K562 (cell line): ENCODE measurements around the gene NFKBIA. TPM values are rescaled to one million over a fixed set of nuclear protein-coding genes. Genes with fewer than 3 reads are reported as not detected.
"Not testable (repeated sequence)": the region's sequence is repeated elsewhere in the genome, so short reads cannot be mapped to it uniquely, and the experiment has no call there.

ENCODE experiments used
- ATAC-seq: fragments of 200-7000 bp; cut with Tn5 transposase; 3 replicates; pipeline ENCODE4 v1.9.1; 2020; ENCODE audit warnings: moderate library complexity
- BruUV-seq: library from RNA; stranded (reverse); fragments of 400-500 nt; replicated peaks from 2 replicates; lab custom pipeline; 2021; lab: Mats Ljungman, UMichigan
- CTCF ChIA-PET: fragments of 300-600 bp; formaldehyde crosslinking; extraction: SDS; loops from one replicate; lab custom pipeline; 2021; ENCODE audit warnings: low intra/inter-chr PET ratio; lab: Yijun Ruan, JAX
- POLR2A ChIA-PET: fragments of 300-600, 350-650 bp; sonication (Branson Sonifier 250); formaldehyde crosslinking; extraction: SDS; loops from one replicate; lab custom pipeline; 2021; ENCODE audit warnings: antibody characterized with exemption, inconsistent platforms; lab: Yijun Ruan, JAX
- DNase-seq, 4 experiments: peaks; one replicate each; pipeline versions ENCODE4 v3.0.0 to v3.0.0-alpha.2; 2011 to 2018; ENCODE audit warnings: low spot score in 3 of 4, mixed read lengths in 3 of 4; ENCODE audit errors: extremely low read depth in 1 of 4
- FAIRE-seq: peaks from 2 replicates; lab custom pipeline; 2011; peaks lifted over from hg19 to GRCh38; lab: Jason Lieb, UNC
- H2AFZ ChIP-seq: 2 replicates; pipeline ENCODE4 v1.6.0; 2011; ENCODE audit warnings: low read depth, low read length, control low read depth, inconsistent platforms
- H3K27ac ChIP-seq: fragments of 200-600 bp; 3 replicates; pipeline ENCODE4 v1.8.0; 2011; ENCODE audit warnings: low read depth, mild to moderate bottlenecking, control low read depth, inconsistent platforms, low read length, moderate library complexity, mixed read lengths; ENCODE audit errors: extremely low read depth
- H3K27me3 ChIP-seq, 2 experiments: fragments of 300-600 bp in 1 of 2; 2 replicates in 1 of 2; 3 replicates in 1 of 2; pipeline versions ENCODE4 v1.6.0 to v1.8.0; 2011; ENCODE audit warnings: inconsistent platforms in 2 of 2, low read length in 2 of 2, mild to moderate bottlenecking in 1 of 2, mixed read lengths in 1 of 2, moderate library complexity in 1 of 2; ENCODE audit not compliant: control insufficient read depth in 2 of 2, insufficient read depth in 2 of 2
- H3K36me3 ChIP-seq: fragments of 300-600 bp; 3 replicates; pipeline ENCODE4 v1.8.0; 2011; ENCODE audit warnings: mild to moderate bottlenecking, low read length, inconsistent platforms; ENCODE audit not compliant: control insufficient read depth, insufficient read depth
- H3K4me1 ChIP-seq, 2 experiments: fragments of 200-600 bp in 1 of 2; replicated peaks in 1 of 2; 2 replicates in 1 of 2; 3 replicates in 1 of 2; pipeline versions ENCODE4 v1.5.1 to v1.8.0; 2011; ENCODE audit warnings: inconsistent platforms in 2 of 2, low read length in 2 of 2, mild to moderate bottlenecking in 1 of 2, mixed read lengths in 1 of 2, moderate library complexity in 1 of 2; ENCODE audit not compliant: control insufficient read depth in 2 of 2, insufficient read depth in 2 of 2
- H3K4me2 ChIP-seq: 2 replicates; pipeline ENCODE4 v1.6.1; 2011; ENCODE audit warnings: low read length, control low read depth, inconsistent platforms, mixed read lengths; ENCODE audit not compliant: insufficient read depth
- H3K4me3 ChIP-seq: fragments of 200-600 bp; sonication (generic), shearing (Covaris generic); 2 replicates; pipeline ENCODE4 v1.5.1; 2016; ENCODE audit warnings: control low read depth, inconsistent platforms
- H3K79me2 ChIP-seq: fragments of 200-600 bp; 3 replicates; pipeline ENCODE4 v1.8.0; 2011; ENCODE audit warnings: low read length, inconsistent platforms; ENCODE audit not compliant: control insufficient read depth, insufficient read depth
- H3K9ac ChIP-seq, 2 experiments: 2 replicates each; pipeline versions ENCODE4 v1.6.0 to v1.6.1; 2011; ENCODE audit warnings: low read depth in 2 of 2, low read length in 2 of 2, control low read depth in 1 of 2, inconsistent platforms in 1 of 2, mild to moderate bottlenecking in 1 of 2, mixed read lengths in 1 of 2; ENCODE audit not compliant: insufficient read depth in 1 of 2
- H3K9me1 ChIP-seq: one replicate; pipeline ENCODE4 v1.6.0; 2011; ENCODE audit warnings: inconsistent platforms, mild to moderate bottlenecking, low read length, moderate library complexity; ENCODE audit not compliant: control insufficient read depth, insufficient read depth
- H3K9me3 ChIP-seq: replicated peaks from 2 replicates; pipeline ENCODE4 v1.5.1; 2011; ENCODE audit warnings: low read depth, low read length, inconsistent platforms; ENCODE audit not compliant: control insufficient read depth, insufficient read depth
- H4K20me1 ChIP-seq: replicated peaks from 2 replicates; pipeline ENCODE4 v1.6.1; 2011; ENCODE audit warnings: low read length, inconsistent platforms, mixed read lengths; ENCODE audit not compliant: control insufficient read depth, insufficient read depth
- CREM ChIP-seq: IDR thresholded peaks from 2 replicates; pipeline ENCODE4 v1.6.1; 2014; ENCODE audit warnings: antibody characterized with exemption, low read depth
- NCOA6 ChIP-seq: fragments of 450-650 bp; IDR thresholded peaks from 2 replicates; pipeline ENCODE4 v1.6.1; 2017; ENCODE audit warnings: mild to moderate bottlenecking
- ZBTB1 ChIP-seq: sonication (generic); formaldehyde crosslinking; IDR thresholded peaks from 2 replicates; pipeline ENCODE4 v1.8.1; 2023; ENCODE audit warnings: missing genetic modification reagents, low read depth, mild to moderate bottlenecking, borderline replicate concordance
- WGBS: fragments of 100-300 bp; shearing (Covaris generic); methylation state at CpG from one replicate; pipeline ENCODE4 v1.1.6; 2016; ENCODE audit warnings: low coverage, mixed read lengths; ENCODE audit not compliant: insufficient coverage; ENCODE audit errors: missing lambda C conversion rate; 5-methylcytosine and 5-hydroxymethylcytosine counted together
- in situ Hi-C: fragments of 300-500 bp; cut with MboI; formaldehyde crosslinking; loops from 4 replicates; pipeline ENCODE4 v1.15.0; 2018; ENCODE audit warnings: inconsistent platforms, mixed read lengths
- intact Hi-C: fragments of 100-400 bp; cut with micrococcal nuclease; formaldehyde crosslinking; loops from 2 replicates; pipeline ENCODE4 v1.14.2; 2022
- polyA plus RNA-seq, 8 experiments: library from polyadenylated mRNA; depleted of rRNA in 4 of 8; stranded (reverse) in 5 of 8; unstranded in 3 of 8; fragments of >200 nt; fragmentation: Nextera tagmentation in 2 of 8; fragmentation: Illumina TruSeq in 1 of 8; extraction: Ambion mirVana in 2 of 8; extraction: Trizol in 1 of 8; gene quantifications; 2 replicates each; pipeline versions ENCODE4 v1.2.1 to v1.2.3, GENCODE V29; 2011 to 2014; ENCODE audit warnings: inconsistent platforms in 1 of 8, missing spikeins in 1 of 8
- total RNA-seq, 7 experiments: library from RNA; depleted of rRNA in 6 of 7; stranded (reverse); fragments of >200 nt in 6 of 7; fragmentation: Illumina TruSeq in 2 of 7; extraction: Trizol in 2 of 7; gene quantifications; 2 replicates each; pipeline versions ENCODE4 v1.2.1 to v1.2.3, GENCODE V29; 2011 to 2021; ENCODE audit warnings: low replicate concordance in 1 of 7
- TF ChIP-seq, protein P1 (sequence below), 2 experiments: fragments of 450-650 bp in 1 of 2; sonication (generic) in 1 of 2; formaldehyde crosslinking in 1 of 2; IDR thresholded peaks in 1 of 2; conservative IDR thresholded peaks in 1 of 2; 2 replicates each; pipeline versions ENCODE4 v1.6.1 to v1.8.1; 2016 to 2023; ENCODE audit warnings: mild to moderate bottlenecking in 2 of 2, moderate library complexity in 2 of 2, inconsistent platforms in 1 of 2, missing genetic modification reagents in 1 of 2
- TF ChIP-seq, protein P2 (sequence below): IDR thresholded peaks from 2 replicates; pipeline ENCODE4 v1.6.1; 2016; ENCODE audit warnings: missing genetic modification characterization, missing compliant biosample characterization

Gene NFKBIA
- total and polyA plus RNA-seq, 9 of the 15 experiments (the other 6 are each of a cell fraction or from before 2014, with no cell fraction given) = 6.9 to 31.8 (median 18.2) TPM

DNA sequence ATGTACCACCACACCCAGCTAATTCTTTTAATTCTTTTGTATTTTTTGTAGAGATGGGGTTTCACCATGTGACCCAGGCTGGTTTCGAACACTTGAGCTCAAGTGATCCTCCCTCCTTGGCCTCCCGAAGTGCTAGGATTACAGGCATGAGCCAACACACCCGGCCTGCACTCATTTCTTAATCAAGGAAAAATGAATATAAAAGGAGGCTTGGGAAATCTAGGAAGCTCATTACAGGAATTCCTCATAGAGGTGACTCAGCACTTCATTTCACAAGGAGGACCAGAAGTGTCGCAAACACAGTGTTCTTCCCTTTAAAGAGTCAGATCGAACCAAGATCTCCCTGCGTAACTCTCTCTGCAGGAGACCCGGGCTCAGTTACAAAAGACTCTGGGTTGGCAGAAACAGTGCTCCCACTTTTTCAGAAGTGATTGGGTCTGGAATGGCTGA, 30.3 kb downstream of the NFKBIA start (continued):
- TF ChIP-seq NCOA6 = no peak
- TF ChIP-seq CREM = no peak
- no peak for TF ChIP-seq ZBTB1
- TF ChIP-seq, protein P1, sequence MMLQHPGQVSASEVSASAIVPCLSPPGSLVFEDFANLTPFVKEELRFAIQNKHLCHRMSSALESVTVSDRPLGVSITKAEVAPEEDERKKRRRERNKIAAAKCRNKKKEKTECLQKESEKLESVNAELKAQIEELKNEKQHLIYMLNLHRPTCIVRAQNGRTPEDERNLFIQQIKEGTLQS (IDR thresholded peaks at IDR 0.05) = peak; percentile 46; the same call in 1 of the 2 replicates
- TF ChIP-seq, protein P1 (CRISPR knock-in tag; conservative IDR thresholded peaks at IDR 0.05) = no peak

DNA sequence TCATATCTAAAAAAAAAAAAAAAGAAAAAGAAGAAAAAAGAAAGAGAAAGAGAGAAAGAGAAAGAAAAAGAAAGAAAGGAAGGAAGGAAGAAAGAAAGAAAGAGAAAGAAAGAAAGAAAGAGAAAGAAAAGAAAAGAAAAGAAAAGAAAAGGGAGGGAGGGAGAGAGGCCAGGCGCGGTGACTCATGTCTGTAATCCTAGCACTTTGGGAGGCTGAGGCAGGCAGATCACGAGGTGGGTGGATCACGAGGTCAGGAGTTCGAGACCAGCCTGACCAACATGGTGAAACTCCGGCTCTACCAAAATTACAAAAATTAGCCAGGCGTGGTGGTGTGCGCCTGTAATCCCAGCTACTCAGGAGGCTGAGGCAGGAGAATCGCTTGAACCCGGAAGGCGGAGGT, 31.3 kb downstream of the NFKBIA start:
- FAIRE-seq = not testable (repeated sequence)
- peaks cover 20 to 24% of the 10 kb centered on the region in 2 experiments; a peak in 4 of 5 replicates for H3K4me1 ChIP-seq

More for the DNA sequence above, 31.3 kb downstream of the NFKBIA start:
- WGBS = 33% methylated on average over 4 of the region's 11 CpGs
- H3K79me2 ChIP-seq, H3K36me3 ChIP-seq, H3K9me1 ChIP-seq, H4K20me1 ChIP-seq, H3K9me3 ChIP-seq, H3K9ac ChIP-seq, H3K4me3 ChIP-seq, DNase-seq, POLR2A ChIA-PET, H3K4me2 ChIP-seq, ATAC-seq, H3K27ac ChIP-seq, intact Hi-C loops, CTCF ChIA-PET, in situ Hi-C loops, H2AFZ ChIP-seq, H3K27me3 ChIP-seq, BruUV-seq: not testable (repeated sequence)
- TF ChIP-seq, protein P2, sequence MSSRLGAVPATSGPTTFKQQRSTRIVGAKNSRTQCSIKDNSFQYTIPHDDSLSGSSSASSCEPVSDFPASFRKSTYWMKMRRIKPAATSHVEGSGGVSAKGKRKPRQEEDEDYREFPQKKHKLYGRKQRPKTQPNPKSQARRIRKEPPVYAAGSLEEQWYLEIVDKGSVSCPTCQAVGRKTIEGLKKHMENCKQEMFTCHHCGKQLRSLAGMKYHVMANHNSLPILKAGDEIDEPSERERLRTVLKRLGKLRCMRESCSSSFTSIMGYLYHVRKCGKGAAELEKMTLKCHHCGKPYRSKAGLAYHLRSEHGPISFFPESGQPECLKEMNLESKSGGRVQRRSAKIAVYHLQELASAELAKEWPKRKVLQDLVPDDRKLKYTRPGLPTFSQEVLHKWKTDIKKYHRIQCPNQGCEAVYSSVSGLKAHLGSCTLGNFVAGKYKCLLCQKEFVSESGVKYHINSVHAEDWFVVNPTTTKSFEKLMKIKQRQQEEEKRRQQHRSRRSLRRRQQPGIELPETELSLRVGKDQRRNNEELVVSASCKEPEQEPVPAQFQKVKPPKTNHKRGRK (tag) = 0 out of 2 replicates have a peak, but pooled peaks have one; percentile 14
- TF ChIP-seq, protein P1 (IDR thresholded peaks at IDR 0.05) = 0 out of 2 replicates have a peak, but pooled peaks have one; percentile 9
- TF ChIP-seq, protein P1 (CRISPR knock-in tag; conservative IDR thresholded peaks at IDR 0.05) = not testable (repeated sequence)
